ENCODE data around the gene PPP1R14B.

GRCh38 chr11:64263947-64264317, 17.2 kb upstream of the PPP1R14B start:
- TF ChIP-seq POLR2A (IDR thresholded peaks at IDR 0.05) (no peak), CTCF (IDR thresholded peaks at IDR 0.05) (no peak)

Measured in ovary (tissue), 3 donors.